Stimulated activated CD8-positive, alpha-beta memory T cell treated with anti-CD3 and anti-CD28 coated beads, Interleukin-2, amount 100 ng/mL, for 1 hour (primary cell): Measurements from ENCODE around the gene BRINP1.

Experiments used
- DNase-seq, 2 donors: peaks; one replicate each; pipeline ENCODE4 v3.0.0-alpha.2; 2020; ENCODE audit warnings: low read depth in 2 of 2

BRINP1 gene

GRCh38 chr9:119343059-119343990, 25.9 kb downstream of the BRINP1 start:
- DNase-seq: no peak

- no peak for DNase-seq
Observed at GRCh38 chr9:119339056-119339455, 30.2 kb downstream of the BRINP1 start.

- DNase-seq: no peak
Observed at GRCh38 chr9:119337573-119337972, 31.7 kb downstream of the BRINP1 start.

- DNase-seq: no peak
Observed at GRCh38 chr9:119334745-119335144, 34.5 kb downstream of the BRINP1 start.

GRCh38 chr9:119333507-119334229, 35.6 kb downstream of the BRINP1 start:
- DNase-seq: no peak

GRCh38 chr9:119332522-119332921, 36.7 kb downstream of the BRINP1 start:
- no peak for DNase-seq

- no peak for DNase-seq
Observed at GRCh38 chr9:119322184-119322583, 47.1 kb downstream of the BRINP1 start.

GRCh38 chr9:119318371-119318770, 50.9 kb downstream of the BRINP1 start:
- DNase-seq: no peak

GRCh38 chr9:119313846-119314245, 55.4 kb downstream of the BRINP1 start:
- no peak for DNase-seq

- DNase-seq: no peak
Observed at GRCh38 chr9:119310741-119311140, 58.5 kb downstream of the BRINP1 start.

- no peak for DNase-seq
Observed at GRCh38 chr9:119307471-119307870, 61.8 kb downstream of the BRINP1 start.

- DNase-seq: no peak
Observed at GRCh38 chr9:119304555-119304954, 64.7 kb downstream of the BRINP1 start.

GRCh38 chr9:119302988-119303698, 66.1 kb downstream of the BRINP1 start:
- no peak for DNase-seq

- DNase-seq: no peak
Observed at GRCh38 chr9:119298076-119298853, 71.0 kb downstream of the BRINP1 start.

- DNase-seq: no peak
Observed at GRCh38 chr9:119291554-119291953, 77.7 kb downstream of the BRINP1 start.

GRCh38 chr9:119289740-119290433, 79.3 kb downstream of the BRINP1 start:
- no peak for DNase-seq

- no peak for DNase-seq
Observed at GRCh38 chr9:119284587-119285337, 84.5 kb downstream of the BRINP1 start.

GRCh38 chr9:119284118-119284517, 85.1 kb downstream of the BRINP1 start:
- no peak for DNase-seq

GRCh38 chr9:119283078-119283794, 86.0 kb downstream of the BRINP1 start:
- no peak for DNase-seq
